Stomach (tissue), 4 donors: ENCODE results near the gene GOLGA6L10.

Experiments used
- EP300 ChIP-seq: sonication (generic); formaldehyde crosslinking; IDR thresholded peaks from one replicate; pipeline ENCODE4 v1.6.1; 2017; ENCODE audit warnings: antibody characterized with exemption
- POLR2A ChIP-seq, 4 donors: fragments of 450-650 bp; IDR thresholded peaks; one replicate each; pipeline ENCODE4 v1.6.1; 2016; ENCODE audit warnings: antibody characterized with exemption in 4 of 4, control low read depth in 2 of 4, mild to moderate bottlenecking in 1 of 4, moderate library complexity in 1 of 4
- POLR2AphosphoS5 ChIP-seq, 3 donors: sonication (generic); formaldehyde crosslinking; IDR thresholded peaks; one replicate each; pipeline ENCODE4 v1.6.1; 2016; ENCODE audit warnings: antibody characterized with exemption in 3 of 3
- TF ChIP-seq, protein P1 (sequence below), 7 experiments: fragments of 450-650 bp in 4 of 7; fragments of 200-600 bp in 3 of 7; sonication (generic) in 3 of 7; IDR thresholded peaks; one replicate each; pipeline ENCODE4 v1.5.1; 2016 to 2019; ENCODE audit warnings: antibody characterized with exemption in 7 of 7, control low read depth in 2 of 7, mild to moderate bottlenecking in 1 of 7

DNA sequence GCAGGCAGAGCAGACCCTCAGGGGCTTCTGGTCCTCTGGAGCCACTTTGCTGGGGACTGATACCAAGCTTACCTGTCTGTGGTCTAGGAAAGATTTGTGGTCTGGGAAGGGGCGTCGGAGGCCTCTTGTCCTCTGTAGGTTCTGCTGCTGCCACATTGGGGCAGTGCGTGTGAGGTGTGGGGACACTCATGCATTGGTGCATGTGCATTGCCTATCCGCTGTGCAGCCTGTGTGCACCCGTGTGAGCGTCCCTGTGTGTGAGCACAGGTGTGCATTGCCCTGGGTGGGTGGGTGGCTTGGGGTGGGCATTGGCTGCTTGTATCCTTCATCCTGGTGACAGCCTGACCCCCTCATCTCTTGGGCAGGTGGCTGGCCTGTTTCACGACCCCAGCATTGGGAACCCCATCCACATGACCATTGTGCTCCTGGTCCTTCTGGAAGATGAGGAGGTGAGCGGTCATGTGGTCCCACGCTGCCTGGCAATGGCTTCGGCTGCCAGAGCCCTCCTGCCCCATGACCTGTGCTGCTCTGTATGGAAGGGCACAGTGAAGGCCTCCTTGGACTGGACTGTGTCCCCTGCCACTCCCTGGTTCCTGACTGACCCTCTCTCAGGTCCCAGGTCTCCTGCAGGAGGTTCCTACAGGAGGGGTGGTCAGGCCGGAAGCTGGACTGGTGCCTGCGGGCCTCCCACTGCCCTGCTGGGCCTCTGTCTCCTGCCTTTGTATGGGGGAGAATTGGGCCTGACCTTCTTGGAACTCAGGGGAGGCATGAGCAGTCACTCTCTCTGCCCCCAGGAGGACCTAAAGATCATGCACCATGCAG, 45.1 kb downstream of the GOLGA6L10 start:
- TF ChIP-seq, protein P1, sequence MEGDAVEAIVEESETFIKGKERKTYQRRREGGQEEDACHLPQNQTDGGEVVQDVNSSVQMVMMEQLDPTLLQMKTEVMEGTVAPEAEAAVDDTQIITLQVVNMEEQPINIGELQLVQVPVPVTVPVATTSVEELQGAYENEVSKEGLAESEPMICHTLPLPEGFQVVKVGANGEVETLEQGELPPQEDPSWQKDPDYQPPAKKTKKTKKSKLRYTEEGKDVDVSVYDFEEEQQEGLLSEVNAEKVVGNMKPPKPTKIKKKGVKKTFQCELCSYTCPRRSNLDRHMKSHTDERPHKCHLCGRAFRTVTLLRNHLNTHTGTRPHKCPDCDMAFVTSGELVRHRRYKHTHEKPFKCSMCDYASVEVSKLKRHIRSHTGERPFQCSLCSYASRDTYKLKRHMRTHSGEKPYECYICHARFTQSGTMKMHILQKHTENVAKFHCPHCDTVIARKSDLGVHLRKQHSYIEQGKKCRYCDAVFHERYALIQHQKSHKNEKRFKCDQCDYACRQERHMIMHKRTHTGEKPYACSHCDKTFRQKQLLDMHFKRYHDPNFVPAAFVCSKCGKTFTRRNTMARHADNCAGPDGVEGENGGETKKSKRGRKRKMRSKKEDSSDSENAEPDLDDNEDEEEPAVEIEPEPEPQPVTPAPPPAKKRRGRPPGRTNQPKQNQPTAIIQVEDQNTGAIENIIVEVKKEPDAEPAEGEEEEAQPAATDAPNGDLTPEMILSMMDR (IDR thresholded peaks at IDR 0.05) = no peak
- no peak for TF ChIP-seq POLR2AphosphoS5 (IDR thresholded peaks at IDR 0.05)
- TF ChIP-seq POLR2A (IDR thresholded peaks at IDR 0.05) = no peak
- TF ChIP-seq EP300 = no peak
